Endothelial cell of umbilical vein (primary cell): Measurements from ENCODE around the gene SLC51B.

Source experiments
- EZH2 ChIP-seq: IDR thresholded peaks from 2 replicates; pipeline ENCODE4 v1.6.1; 2012; ENCODE audit warnings: borderline replicate concordance, low read depth, mild to moderate bottlenecking, moderate library complexity, low read length, inconsistent platforms; ENCODE audit not compliant: severe bottlenecking
- FOS ChIP-seq: IDR thresholded peaks from 2 replicates; pipeline ENCODE4 v1.6.1; 2011; ENCODE audit warnings: mild to moderate bottlenecking, low read length, moderate library complexity, borderline replicate concordance; ENCODE audit not compliant: insufficient read depth
- GATA2 ChIP-seq: IDR thresholded peaks from 2 replicates; pipeline ENCODE4 v1.7.0; 2011; ENCODE audit warnings: low read depth, mild to moderate bottlenecking, moderate library complexity, mixed read lengths, low read length; ENCODE audit not compliant: insufficient read length, insufficient read depth
- JUN ChIP-seq: IDR thresholded peaks from 2 replicates; pipeline ENCODE4 v1.6.1; 2011; ENCODE audit warnings: borderline replicate concordance, low read depth; ENCODE audit not compliant: insufficient read length, insufficient read depth
- MYC ChIP-seq: IDR thresholded peaks from one replicate; pipeline ENCODE4 v1.6.1; 2011; ENCODE audit warnings: mild to moderate bottlenecking, low read depth, low read length
- POLR2A ChIP-seq: IDR thresholded peaks from 2 replicates; pipeline ENCODE4 v1.6.1; 2012; ENCODE audit warnings: low read depth, mild to moderate bottlenecking, control low read depth, low read length
- POLR2AphosphoS5 ChIP-seq: IDR thresholded peaks from 2 replicates; pipeline ENCODE4 v1.6.1; 2012; ENCODE audit warnings: low read depth, mild to moderate bottlenecking, control low read depth, low read length, moderate library complexity; ENCODE audit not compliant: insufficient read depth
- TF ChIP-seq, protein P1 (sequence below), 2 donors: IDR thresholded peaks; 1 replicate in 1 of 2; 2 replicates in 1 of 2; pipeline ENCODE4 v1.5.1; 2011; ENCODE audit warnings: low read length in 2 of 2, mild to moderate bottlenecking in 2 of 2, moderate library complexity in 2 of 2, control low read depth in 1 of 2, inconsistent platforms in 1 of 2, low read depth in 1 of 2; ENCODE audit not compliant: insufficient read depth in 1 of 2; ENCODE audit errors: extremely low read depth in 1 of 2
- TF ChIP-seq, protein P2 (sequence below): IDR thresholded peaks from 2 replicates; pipeline ENCODE4 v1.6.1; 2011; ENCODE audit not compliant: insufficient read depth, insufficient read length

DNA sequence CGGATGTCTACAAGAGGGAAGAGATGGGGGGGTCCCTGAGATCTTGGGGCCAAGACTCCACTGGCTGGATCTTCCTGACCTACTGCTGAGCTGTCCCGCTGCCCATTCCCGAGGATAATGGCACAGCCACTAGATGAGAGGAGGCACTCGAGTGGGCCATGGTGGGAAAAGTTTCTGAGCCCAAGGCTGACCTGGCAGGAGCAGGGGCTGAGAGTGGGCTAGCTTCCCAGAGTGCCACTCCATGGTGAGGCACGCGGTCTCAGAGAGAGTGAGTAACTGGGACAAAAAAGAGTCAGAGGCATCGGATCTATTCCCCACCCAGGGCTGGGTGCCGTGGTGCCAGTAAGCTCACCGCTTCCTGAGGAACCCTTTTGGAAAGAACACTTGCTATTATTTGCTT lies 10.9 kb downstream of the SLC51B start:
- no peak for TF ChIP-seq JUN
- no peak for TF ChIP-seq POLR2A
- TF ChIP-seq, protein P1, sequence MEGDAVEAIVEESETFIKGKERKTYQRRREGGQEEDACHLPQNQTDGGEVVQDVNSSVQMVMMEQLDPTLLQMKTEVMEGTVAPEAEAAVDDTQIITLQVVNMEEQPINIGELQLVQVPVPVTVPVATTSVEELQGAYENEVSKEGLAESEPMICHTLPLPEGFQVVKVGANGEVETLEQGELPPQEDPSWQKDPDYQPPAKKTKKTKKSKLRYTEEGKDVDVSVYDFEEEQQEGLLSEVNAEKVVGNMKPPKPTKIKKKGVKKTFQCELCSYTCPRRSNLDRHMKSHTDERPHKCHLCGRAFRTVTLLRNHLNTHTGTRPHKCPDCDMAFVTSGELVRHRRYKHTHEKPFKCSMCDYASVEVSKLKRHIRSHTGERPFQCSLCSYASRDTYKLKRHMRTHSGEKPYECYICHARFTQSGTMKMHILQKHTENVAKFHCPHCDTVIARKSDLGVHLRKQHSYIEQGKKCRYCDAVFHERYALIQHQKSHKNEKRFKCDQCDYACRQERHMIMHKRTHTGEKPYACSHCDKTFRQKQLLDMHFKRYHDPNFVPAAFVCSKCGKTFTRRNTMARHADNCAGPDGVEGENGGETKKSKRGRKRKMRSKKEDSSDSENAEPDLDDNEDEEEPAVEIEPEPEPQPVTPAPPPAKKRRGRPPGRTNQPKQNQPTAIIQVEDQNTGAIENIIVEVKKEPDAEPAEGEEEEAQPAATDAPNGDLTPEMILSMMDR (IDR thresholded peaks at IDR 0.05; ENCODE audit: extremely low read depth in 1 of 2, insufficient read depth in 1 of 2, low read depth in 1 of 2, low read length in 2 of 2) = no peak
- TF ChIP-seq EZH2 = no peak
- TF ChIP-seq, protein P2, sequence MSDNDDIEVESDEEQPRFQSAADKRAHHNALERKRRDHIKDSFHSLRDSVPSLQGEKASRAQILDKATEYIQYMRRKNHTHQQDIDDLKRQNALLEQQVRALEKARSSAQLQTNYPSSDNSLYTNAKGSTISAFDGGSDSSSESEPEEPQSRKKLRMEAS = no peak
- no peak for TF ChIP-seq POLR2AphosphoS5
- TF ChIP-seq FOS = no peak
- TF ChIP-seq GATA2 = no peak
- TF ChIP-seq MYC = no peak
